OCI-LY1 (cell line): ENCODE measurements around the gene OR6S1.

Experiments used
- H2AFZ ChIP-seq: fragments of 200-600 bp; sonication (generic), shearing (Covaris generic); 2 replicates; pipeline ENCODE4 v1.6.0; 2014; ENCODE audit warnings: antibody characterized with exemption, mild to moderate bottlenecking, low read length
- H3F3A ChIP-seq: fragments of 200-600 bp; sonication (generic), shearing (Covaris generic); 2 replicates; pipeline ENCODE4 v1.6.0; 2014; ENCODE audit warnings: mild to moderate bottlenecking, antibody characterized with exemption, low read length, moderate library complexity; ENCODE audit not compliant: insufficient read depth
- H3K27ac ChIP-seq: fragments of 200-600 bp; sonication (generic); 2 replicates; pipeline ENCODE4 v1.5.1; 2014; ENCODE audit warnings: low read length, mixed run types, mild to moderate bottlenecking, low read depth; ENCODE audit not compliant: poor library complexity, severe bottlenecking
- H3K27me3 ChIP-seq: fragments of 200-600 bp; sonication (generic); 2 replicates; pipeline ENCODE4 v1.6.0; 2014; ENCODE audit warnings: antibody characterized with exemption, mild to moderate bottlenecking, low read length, moderate library complexity; ENCODE audit not compliant: insufficient read depth
- H3K36me3 ChIP-seq: fragments of 200-600 bp; sonication (generic); 2 replicates; pipeline ENCODE4 v1.6.1; 2014; ENCODE audit warnings: mild to moderate bottlenecking, antibody characterized with exemption, low read length, moderate library complexity, mixed read lengths; ENCODE audit not compliant: insufficient read depth
- H3K4me1 ChIP-seq: fragments of 200-600 bp; sonication (generic); 2 replicates; pipeline ENCODE4 v1.5.1; 2014; ENCODE audit warnings: mild to moderate bottlenecking, low read length, moderate library complexity; ENCODE audit not compliant: insufficient read depth, severe bottlenecking
- H3K4me2 ChIP-seq: fragments of 200-600 bp; sonication (generic), shearing (Covaris generic); 2 replicates; pipeline ENCODE4 v1.6.1; 2014; ENCODE audit warnings: low read length
- H3K4me3 ChIP-seq: fragments of 200-600 bp; sonication (generic); 2 replicates; pipeline ENCODE4 v1.5.1; 2014; ENCODE audit warnings: low read length, low read depth, mild to moderate bottlenecking, mixed read lengths; ENCODE audit not compliant: poor library complexity, severe bottlenecking
- H3K79me2 ChIP-seq: fragments of 200-600 bp; shearing (Covaris generic); 2 replicates; pipeline ENCODE4 v1.6.1; 2016; ENCODE audit warnings: mixed run types, low read length, mixed read lengths; ENCODE audit not compliant: insufficient read depth
- H3K9ac ChIP-seq: fragments of 200-600 bp; sonication (generic), shearing (Covaris generic); 2 replicates; pipeline ENCODE4 v1.6.1; 2014; ENCODE audit warnings: mild to moderate bottlenecking, low read length, mixed read lengths
- H3K9me2 ChIP-seq: fragments of 200-600 bp; sonication (generic), shearing (Covaris generic); 2 replicates; pipeline ENCODE4 v1.6.1; 2014; ENCODE audit warnings: low read depth, mild to moderate bottlenecking, low read length, mixed read lengths
- H3K9me3 ChIP-seq: fragments of 200-600 bp; shearing (Covaris generic); 2 replicates; pipeline ENCODE4 v1.6.1; 2014; ENCODE audit warnings: low read length, mixed read lengths
- H4K20me1 ChIP-seq: fragments of 200-600 bp; sonication (generic), shearing (Covaris generic); 2 replicates; pipeline ENCODE4 v1.6.0; 2016; ENCODE audit warnings: mild to moderate bottlenecking, low read length; ENCODE audit not compliant: insufficient read depth
- EZH2 ChIP-seq: fragments of 200-600 bp; sonication (generic), shearing (Covaris generic); IDR thresholded peaks from 2 replicates; pipeline ENCODE4 v1.8.0; 2017; ENCODE audit warnings: borderline replicate concordance, mixed run types, mild to moderate bottlenecking, antibody characterized with exemption, low read length, moderate library complexity, mixed read lengths
- TF ChIP-seq, protein P1 (sequence below): fragments of 200-600 bp; sonication (generic), shearing (Covaris generic); IDR thresholded peaks from 2 replicates; pipeline ENCODE4 v1.5.1; 2017; ENCODE audit warnings: mild to moderate bottlenecking, antibody characterized with exemption, low read length, moderate library complexity, mixed read lengths

Gene OR6S1

GRCh38 chr14:20657216-20658211 is 16.0 kb upstream of the OR6S1 start:
- H3K4me2 ChIP-seq = no peak overlapping the region

DNA sequence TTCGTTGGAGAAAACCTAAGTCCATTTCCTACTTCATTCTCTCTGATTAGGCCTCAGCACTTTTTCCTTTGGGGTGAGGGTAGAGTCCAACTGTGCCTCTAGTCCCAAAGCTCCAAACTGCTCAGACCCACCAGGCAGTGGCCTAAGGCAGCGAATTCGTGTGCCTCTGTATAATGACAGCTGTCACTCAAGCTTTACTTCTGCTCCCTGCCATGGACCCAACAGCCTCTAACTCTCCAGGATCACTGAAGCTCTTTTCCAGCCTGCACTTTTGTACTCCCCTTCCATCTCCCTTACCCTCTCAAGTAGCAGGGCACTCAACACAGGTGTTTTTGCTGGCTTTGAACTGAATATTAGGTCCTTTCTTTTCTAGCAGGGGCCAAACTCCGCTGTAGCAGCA is 14.8 kb upstream of the OR6S1 start:
- no peaks in the 10 kb centered on the region for H3K36me3 ChIP-seq
- H3K27ac ChIP-seq = no peak overlapping the region
- H3K4me2 ChIP-seq = no peak overlapping the region
- H3K79me2 ChIP-seq = no peaks in the 10 kb centered on the region
- no peaks in the 10 kb centered on the region for H3F3A ChIP-seq
- no peaks in the 10 kb centered on the region for H3K9me3 ChIP-seq
- H4K20me1 ChIP-seq = no peaks in the 10 kb centered on the region
- no peaks in the 10 kb centered on the region for H3K4me1 ChIP-seq
- no peaks in the 10 kb centered on the region for H3K27me3 ChIP-seq
- no peak overlapping the region for H3K9ac ChIP-seq
- no peak overlapping the region for H3K4me3 ChIP-seq
- no peaks in the 10 kb centered on the region for H3K9me2 ChIP-seq
- TF ChIP-seq EZH2 = no peak
- TF ChIP-seq, protein P1, sequence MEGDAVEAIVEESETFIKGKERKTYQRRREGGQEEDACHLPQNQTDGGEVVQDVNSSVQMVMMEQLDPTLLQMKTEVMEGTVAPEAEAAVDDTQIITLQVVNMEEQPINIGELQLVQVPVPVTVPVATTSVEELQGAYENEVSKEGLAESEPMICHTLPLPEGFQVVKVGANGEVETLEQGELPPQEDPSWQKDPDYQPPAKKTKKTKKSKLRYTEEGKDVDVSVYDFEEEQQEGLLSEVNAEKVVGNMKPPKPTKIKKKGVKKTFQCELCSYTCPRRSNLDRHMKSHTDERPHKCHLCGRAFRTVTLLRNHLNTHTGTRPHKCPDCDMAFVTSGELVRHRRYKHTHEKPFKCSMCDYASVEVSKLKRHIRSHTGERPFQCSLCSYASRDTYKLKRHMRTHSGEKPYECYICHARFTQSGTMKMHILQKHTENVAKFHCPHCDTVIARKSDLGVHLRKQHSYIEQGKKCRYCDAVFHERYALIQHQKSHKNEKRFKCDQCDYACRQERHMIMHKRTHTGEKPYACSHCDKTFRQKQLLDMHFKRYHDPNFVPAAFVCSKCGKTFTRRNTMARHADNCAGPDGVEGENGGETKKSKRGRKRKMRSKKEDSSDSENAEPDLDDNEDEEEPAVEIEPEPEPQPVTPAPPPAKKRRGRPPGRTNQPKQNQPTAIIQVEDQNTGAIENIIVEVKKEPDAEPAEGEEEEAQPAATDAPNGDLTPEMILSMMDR = no peak
- no peak overlapping the region for H2AFZ ChIP-seq

More at GRCh38 chr14:20657216-20658211, 16.0 kb upstream of the OR6S1 start:
- H3K4me3 ChIP-seq = no peak overlapping the region
- no peak overlapping the region for H3K9ac ChIP-seq
- H3K9me2 ChIP-seq = no peaks in the 10 kb centered on the region
- no peaks in the 10 kb centered on the region for H3K9me3 ChIP-seq
- H3K27me3 ChIP-seq = no peaks in the 10 kb centered on the region
- no peaks in the 10 kb centered on the region for H3K79me2 ChIP-seq
- no peak overlapping the region for H2AFZ ChIP-seq
- H3K4me1 ChIP-seq = no peaks in the 10 kb centered on the region
- no peaks in the 10 kb centered on the region for H4K20me1 ChIP-seq
- H3K27ac ChIP-seq = no peak overlapping the region
- no peaks in the 10 kb centered on the region for H3K36me3 ChIP-seq
- no peaks in the 10 kb centered on the region for H3F3A ChIP-seq
- no peak for TF ChIP-seq EZH2
- TF ChIP-seq, protein P1 = peak; percentile 32; the same call in 1 of the 2 replicates

GRCh38 chr14:20655851-20656250 is 14.4 kb upstream of the OR6S1 start:
- H3K4me3 ChIP-seq = no peak overlapping the region
- H3K9me2 ChIP-seq = no peaks in the 10 kb centered on the region
- no peaks in the 10 kb centered on the region for H3K9me3 ChIP-seq
- no peaks in the 10 kb centered on the region for H3K27me3 ChIP-seq
- H2AFZ ChIP-seq = no peak overlapping the region
- H3F3A ChIP-seq = no peaks in the 10 kb centered on the region
- no peak overlapping the region for H3K9ac ChIP-seq
- no peak overlapping the region for H3K4me2 ChIP-seq
- no peaks in the 10 kb centered on the region for H3K36me3 ChIP-seq
- H3K4me1 ChIP-seq = no peaks in the 10 kb centered on the region
- TF ChIP-seq EZH2 = no peak
- TF ChIP-seq, protein P1 = no peak
- H4K20me1 ChIP-seq = no peaks in the 10 kb centered on the region
- H3K79me2 ChIP-seq = no peaks in the 10 kb centered on the region
- H3K27ac ChIP-seq = no peak overlapping the region
